K562 (cell line): Measurements from ENCODE around the gene NCBP2. TPM values are rescaled to one million over a fixed set of nuclear protein-coding genes. Genes with fewer than 3 reads are reported as not detected.
A peak's percentile ranks its signal among the peaks of the same experiment; 100 is the strongest.

Experiments used
- CBFA2T2 ChIP-seq: fragments of 450-650 bp; conservative IDR thresholded peaks from 2 replicates; pipeline ENCODE4 v1.6.1; 2017; ENCODE audit warnings: mild to moderate bottlenecking
- CXXC5 ChIP-seq: fragments of 250-450 bp; sonication (Bioruptor Pico); IDR thresholded peaks from 2 replicates; pipeline ENCODE4 v1.8.0; 2022; ENCODE audit warnings: inconsistent platforms, mild to moderate bottlenecking, moderate library complexity
- DNMT1 ChIP-seq: fragments of 450-650 bp; IDR thresholded peaks from 2 replicates; pipeline ENCODE4 v1.6.1; 2016; ENCODE audit warnings: antibody characterized with exemption, mild to moderate bottlenecking
- DPF2 ChIP-seq: fragments of 450-650 bp; IDR thresholded peaks from 2 replicates; pipeline ENCODE4 v1.6.1; 2016
- HNRNPUL1 ChIP-seq: fragments of 200-400 bp; formaldehyde crosslinking; IDR thresholded peaks from 2 replicates; pipeline ENCODE4 v1.6.1; 2017; ENCODE audit warnings: low read length
- MAFF ChIP-seq: IDR thresholded peaks from 2 replicates; pipeline ENCODE4 v1.6.1; 2012; ENCODE audit warnings: low read length, improper control_type of control experiment
- PHF8 ChIP-seq: fragments of 200-600 bp; sonication (generic); IDR thresholded peaks from 2 replicates; pipeline ENCODE4 v1.6.1; 2012; ENCODE audit warnings: mixed run types, mild to moderate bottlenecking, inconsistent platforms, low read length, moderate library complexity, borderline replicate concordance
- RBFOX2 ChIP-seq: fragments of 200-400 bp; formaldehyde crosslinking; IDR thresholded peaks from 2 replicates; pipeline ENCODE4 v1.6.1; 2017; ENCODE audit warnings: low read depth, mild to moderate bottlenecking, low read length, moderate library complexity
- SAFB2 ChIP-seq: fragments of 200-400 bp; formaldehyde crosslinking; IDR thresholded peaks from 2 replicates; pipeline ENCODE4 v1.6.1; 2018; ENCODE audit warnings: borderline replicate concordance, low read length, low read depth, moderate library complexity; ENCODE audit not compliant: severe bottlenecking
- TEAD2 ChIP-seq: fragments of 450-650 bp; IDR thresholded peaks from 2 replicates; pipeline ENCODE4 v1.6.1; 2016; ENCODE audit warnings: missing genetic modification characterization, control low read depth, missing compliant biosample characterization
- XRCC3 ChIP-seq: fragments of 450-650 bp; IDR thresholded peaks from 2 replicates; pipeline ENCODE4 v1.6.1; 2017; ENCODE audit warnings: mild to moderate bottlenecking, moderate library complexity
- ZNF561 ChIP-seq: fragments of 450-650 bp; formaldehyde crosslinking; conservative IDR thresholded peaks from 2 replicates; pipeline ENCODE4 v1.4.0; 2020; ENCODE audit warnings: mild to moderate bottlenecking, moderate library complexity
- polyA plus RNA-seq, 8 experiments: library from polyadenylated mRNA; depleted of rRNA in 4 of 8; stranded (reverse) in 5 of 8; unstranded in 3 of 8; fragments of >200 nt; fragmentation: Nextera tagmentation in 2 of 8; fragmentation: Illumina TruSeq in 1 of 8; extraction: Ambion mirVana in 2 of 8; extraction: Trizol in 1 of 8; gene quantifications; 2 replicates each; pipeline versions ENCODE4 v1.2.1 to v1.2.3, GENCODE V29; 2011 to 2014; ENCODE audit warnings: inconsistent platforms in 1 of 8, missing spikeins in 1 of 8
- total RNA-seq, 7 experiments: library from RNA; depleted of rRNA in 6 of 7; stranded (reverse); fragments of >200 nt in 6 of 7; fragmentation: Illumina TruSeq in 2 of 7; extraction: Trizol in 2 of 7; gene quantifications; 2 replicates each; pipeline versions ENCODE4 v1.2.1 to v1.2.3, GENCODE V29; 2011 to 2021; ENCODE audit warnings: low replicate concordance in 1 of 7
- TF ChIP-seq, protein P1 (sequence below), 2 experiments: fragments of 450-650 bp; formaldehyde crosslinking in 1 of 2; IDR thresholded peaks; 2 replicates each; pipeline versions ENCODE4 v1.4.0 to v1.6.1; 2014 to 2020; ENCODE audit warnings: mild to moderate bottlenecking in 2 of 2, borderline replicate concordance in 1 of 2, low read depth in 1 of 2
- TF ChIP-seq, protein P2 (sequence below): fragments of 250-450 bp; sonication (Bioruptor Pico); IDR thresholded peaks from 2 replicates; pipeline ENCODE4 v1.5.0; 2021
- TF ChIP-seq, protein P3 (sequence below): fragments of 450-650 bp; IDR thresholded peaks from 2 replicates; pipeline ENCODE4 v1.6.1; 2014; ENCODE audit warnings: low read depth, mild to moderate bottlenecking, moderate library complexity, borderline replicate concordance

The NCBP2 gene
- total and polyA plus RNA-seq, 9 of the 15 experiments (the other 6 are each of a cell fraction or from before 2014, with no cell fraction given) = 56.4 to 102 (median 82.3) TPM

DNA sequence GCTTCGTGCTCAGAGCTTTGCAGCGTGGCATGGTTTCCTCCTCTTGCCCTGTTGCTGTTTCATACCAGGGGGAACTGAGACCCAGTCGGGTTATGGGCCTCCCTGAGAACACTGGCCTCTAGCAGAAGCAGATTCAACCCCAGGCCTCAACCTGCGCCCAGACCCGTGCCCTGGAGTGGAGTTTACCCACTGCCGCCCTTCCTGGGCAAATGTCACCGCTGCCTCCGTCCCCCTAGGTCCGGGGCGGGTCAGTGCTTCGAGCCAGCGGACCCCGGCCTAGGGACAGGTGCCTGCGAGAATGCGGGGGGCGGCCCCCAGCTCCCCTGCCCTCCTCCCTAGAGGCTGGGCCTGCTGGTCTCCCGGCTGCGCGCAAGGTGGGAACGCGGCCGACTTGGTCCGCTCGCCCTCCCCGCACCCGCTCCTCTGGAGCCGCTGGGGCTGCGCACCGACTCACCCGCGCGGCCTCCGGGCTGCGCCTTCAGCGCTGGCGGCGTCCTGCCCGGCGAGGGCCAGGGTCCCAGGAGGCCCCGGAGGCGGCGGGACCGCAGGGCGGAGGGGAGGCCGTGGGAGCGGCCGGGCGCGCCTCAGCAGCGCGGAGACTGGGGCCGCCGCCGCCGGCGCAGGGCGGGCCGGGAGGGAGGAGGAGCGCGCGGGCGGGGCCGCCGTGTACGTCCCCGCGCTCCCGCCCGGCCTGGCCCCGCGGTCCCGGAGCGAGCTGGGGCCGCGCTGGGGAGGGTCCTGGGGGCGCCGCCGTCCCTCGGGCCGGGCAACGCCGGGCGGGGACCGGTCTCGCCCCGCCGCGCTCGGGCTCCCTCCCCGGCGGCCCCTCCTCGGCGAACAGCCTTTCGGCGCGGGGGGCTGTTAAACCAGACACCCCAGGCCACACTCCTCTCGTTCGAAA lies 26.2 kb upstream of the NCBP2 start, which contains the start of gene PIGZ (continued):
- TF ChIP-seq, protein P1, sequence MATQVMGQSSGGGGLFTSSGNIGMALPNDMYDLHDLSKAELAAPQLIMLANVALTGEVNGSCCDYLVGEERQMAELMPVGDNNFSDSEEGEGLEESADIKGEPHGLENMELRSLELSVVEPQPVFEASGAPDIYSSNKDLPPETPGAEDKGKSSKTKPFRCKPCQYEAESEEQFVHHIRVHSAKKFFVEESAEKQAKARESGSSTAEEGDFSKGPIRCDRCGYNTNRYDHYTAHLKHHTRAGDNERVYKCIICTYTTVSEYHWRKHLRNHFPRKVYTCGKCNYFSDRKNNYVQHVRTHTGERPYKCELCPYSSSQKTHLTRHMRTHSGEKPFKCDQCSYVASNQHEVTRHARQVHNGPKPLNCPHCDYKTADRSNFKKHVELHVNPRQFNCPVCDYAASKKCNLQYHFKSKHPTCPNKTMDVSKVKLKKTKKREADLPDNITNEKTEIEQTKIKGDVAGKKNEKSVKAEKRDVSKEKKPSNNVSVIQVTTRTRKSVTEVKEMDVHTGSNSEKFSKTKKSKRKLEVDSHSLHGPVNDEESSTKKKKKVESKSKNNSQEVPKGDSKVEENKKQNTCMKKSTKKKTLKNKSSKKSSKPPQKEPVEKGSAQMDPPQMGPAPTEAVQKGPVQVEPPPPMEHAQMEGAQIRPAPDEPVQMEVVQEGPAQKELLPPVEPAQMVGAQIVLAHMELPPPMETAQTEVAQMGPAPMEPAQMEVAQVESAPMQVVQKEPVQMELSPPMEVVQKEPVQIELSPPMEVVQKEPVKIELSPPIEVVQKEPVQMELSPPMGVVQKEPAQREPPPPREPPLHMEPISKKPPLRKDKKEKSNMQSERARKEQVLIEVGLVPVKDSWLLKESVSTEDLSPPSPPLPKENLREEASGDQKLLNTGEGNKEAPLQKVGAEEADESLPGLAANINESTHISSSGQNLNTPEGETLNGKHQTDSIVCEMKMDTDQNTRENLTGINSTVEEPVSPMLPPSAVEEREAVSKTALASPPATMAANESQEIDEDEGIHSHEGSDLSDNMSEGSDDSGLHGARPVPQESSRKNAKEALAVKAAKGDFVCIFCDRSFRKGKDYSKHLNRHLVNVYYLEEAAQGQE (IDR thresholded peaks at IDR 0.05; ENCODE audit: borderline replicate concordance) = 0 out of 2 replicates have a peak, but pooled peaks have one; percentile 8
- TF ChIP-seq, protein P1 (CRISPR knock-in tag; IDR thresholded peaks at IDR 0.05; ENCODE audit: low read depth) = no peak; the same call in 1 of the 2 replicates
- TF ChIP-seq DPF2 = no peak
- TF ChIP-seq MAFF = no peak
- peak; percentile 78 for TF ChIP-seq CXXC5
- no peak for TF ChIP-seq HNRNPUL1
- TF ChIP-seq ZNF561 (CRISPR knock-in tag) = no peak
- no peak for TF ChIP-seq SAFB2
- no peak for TF ChIP-seq DNMT1
- TF ChIP-seq, protein P2, sequence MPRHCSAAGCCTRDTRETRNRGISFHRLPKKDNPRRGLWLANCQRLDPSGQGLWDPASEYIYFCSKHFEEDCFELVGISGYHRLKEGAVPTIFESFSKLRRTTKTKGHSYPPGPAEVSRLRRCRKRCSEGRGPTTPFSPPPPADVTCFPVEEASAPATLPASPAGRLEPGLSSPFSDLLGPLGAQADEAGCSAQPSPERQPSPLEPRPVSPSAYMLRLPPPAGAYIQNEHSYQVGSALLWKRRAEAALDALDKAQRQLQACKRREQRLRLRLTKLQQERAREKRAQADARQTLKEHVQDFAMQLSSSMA (CRISPR knock-in tag) = no peak
- TF ChIP-seq PHF8 = peak; percentile 71; the same call in 1 of the 2 replicates
- no peak for TF ChIP-seq XRCC3
- TF ChIP-seq, protein P3, sequence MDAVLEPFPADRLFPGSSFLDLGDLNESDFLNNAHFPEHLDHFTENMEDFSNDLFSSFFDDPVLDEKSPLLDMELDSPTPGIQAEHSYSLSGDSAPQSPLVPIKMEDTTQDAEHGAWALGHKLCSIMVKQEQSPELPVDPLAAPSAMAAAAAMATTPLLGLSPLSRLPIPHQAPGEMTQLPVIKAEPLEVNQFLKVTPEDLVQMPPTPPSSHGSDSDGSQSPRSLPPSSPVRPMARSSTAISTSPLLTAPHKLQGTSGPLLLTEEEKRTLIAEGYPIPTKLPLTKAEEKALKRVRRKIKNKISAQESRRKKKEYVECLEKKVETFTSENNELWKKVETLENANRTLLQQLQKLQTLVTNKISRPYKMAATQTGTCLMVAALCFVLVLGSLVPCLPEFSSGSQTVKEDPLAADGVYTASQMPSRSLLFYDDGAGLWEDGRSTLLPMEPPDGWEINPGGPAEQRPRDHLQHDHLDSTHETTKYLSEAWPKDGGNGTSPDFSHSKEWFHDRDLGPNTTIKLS = no peak
- TF ChIP-seq CBFA2T2 = no peak
- TF ChIP-seq RBFOX2 = peak; percentile 9; the same call in 1 of the 2 replicates
- no peak for TF ChIP-seq TEAD2 (tag)
